DMS79 (cell line): Measurements from ENCODE around the gene NAA38.
"Not testable (repeated sequence)": the region's sequence is repeated elsewhere in the genome, so short reads cannot be mapped to it uniquely, and the experiment has no call there.

Experiments used
- DNase-seq: peaks from one replicate; lab custom pipeline; 2025; lab: John Stamatoyannopoulos, UW

The NAA38 gene

GRCh38 chr17:7823581-7824001 lies 33.8 kb downstream of the NAA38 start:
- no peak for DNase-seq

GRCh38 chr17:7822126-7822525 lies 35.2 kb downstream of the NAA38 start:
- no peak for DNase-seq

- no peak for DNase-seq
Measured at GRCh38 chr17:7820231-7820630, 37.1 kb downstream of the NAA38 start.

GRCh38 chr17:7818746-7819645 lies 38.4 kb downstream of the NAA38 start:
- DNase-seq, result no peak

GRCh38 chr17:7818026-7818425 lies 39.3 kb downstream of the NAA38 start:
- DNase-seq, result no peak

- no peak for DNase-seq
Measured at GRCh38 chr17:7817643-7817964, 39.8 kb downstream of the NAA38 start.

- DNase-seq, result no peak
Measured at GRCh38 chr17:7816926-7817642, 40.3 kb downstream of the NAA38 start.

GRCh38 chr17:7814969-7815368 lies 42.4 kb downstream of the NAA38 start:
- no peak for DNase-seq

- no peak for DNase-seq
Measured at GRCh38 chr17:7811251-7811650, 46.1 kb downstream of the NAA38 start.

- DNase-seq, result not testable (repeated sequence)
Measured at GRCh38 chr17:7809791-7810343, 47.5 kb downstream of the NAA38 start.

- DNase-seq, result no peak
Measured at GRCh38 chr17:7809086-7809790, 48.1 kb downstream of the NAA38 start.

GRCh38 chr17:7807206-7807605 lies 50.2 kb downstream of the NAA38 start:
- no peak for DNase-seq
